K562 (cell line): Measurements from ENCODE around the gene IRF2BP1. TPM values are rescaled to one million over a fixed set of nuclear protein-coding genes. Genes with fewer than 3 reads are reported as not detected.

Experiments used
- ELK3 ChIP-seq: fragments of 450-650 bp; formaldehyde crosslinking; IDR thresholded peaks from 2 replicates; pipeline ENCODE4 v1.4.0; 2020; ENCODE audit warnings: mild to moderate bottlenecking
- GTF2F1 ChIP-seq: IDR thresholded peaks from 2 replicates; pipeline ENCODE4 v1.6.1; 2011; ENCODE audit warnings: low read depth, low read length, improper control_type of control experiment
- HSF4 ChIP-seq: fragments of 250-450 bp; sonication (Bioruptor Pico); IDR thresholded peaks from 2 replicates; pipeline ENCODE4 v2.1.2; 2022; ENCODE audit warnings: mild to moderate bottlenecking, moderate library complexity, borderline replicate concordance
- MBD1 ChIP-seq: fragments of 250-450 bp; sonication (Bioruptor Pico); IDR thresholded peaks from 2 replicates; pipeline ENCODE4 v1.8.0; 2022; ENCODE audit warnings: inconsistent platforms
- MNT ChIP-seq, 2 experiments: fragments of 450-650 bp; conservative IDR thresholded peaks; 2 replicates each; pipeline ENCODE4 v1.6.1; 2017; ENCODE audit warnings: mild to moderate bottlenecking in 2 of 2, moderate library complexity in 2 of 2
- MYBL2 ChIP-seq, 2 experiments: fragments of 450-650 bp in 1 of 2; sonication (generic) in 1 of 2; formaldehyde crosslinking in 1 of 2; IDR thresholded peaks; 2 replicates each; pipeline versions ENCODE4 v1.6.1 to v1.8.1; 2017 to 2022; ENCODE audit warnings: borderline replicate concordance in 1 of 2, inconsistent platforms in 1 of 2, low read depth in 1 of 2, mild to moderate bottlenecking in 1 of 2, missing genetic modification reagents in 1 of 2, moderate library complexity in 1 of 2
- PATZ1 ChIP-seq: fragments of 250-450 bp; sonication (Bioruptor Pico); IDR thresholded peaks from 2 replicates; pipeline ENCODE4 v1.5.0; 2020; ENCODE audit warnings: mild to moderate bottlenecking, borderline replicate concordance
- PHTF2 ChIP-seq: fragments of 250-450 bp; sonication (Bioruptor Pico); IDR thresholded peaks from 2 replicates; pipeline ENCODE4 v1.5.0; 2021; ENCODE audit warnings: mild to moderate bottlenecking
- TAF9B ChIP-seq: fragments of 450-650 bp; IDR thresholded peaks from 2 replicates; pipeline ENCODE4 v1.6.1; 2018; ENCODE audit warnings: mild to moderate bottlenecking; ENCODE audit not compliant: partially characterized antibody
- THAP7 ChIP-seq: fragments of 250-450 bp; sonication (Bioruptor Pico); IDR thresholded peaks from 2 replicates; pipeline ENCODE4 v1.5.0; 2021
- USF2 ChIP-seq: sonication (generic); formaldehyde crosslinking; IDR thresholded peaks from 2 replicates; pipeline ENCODE4 v1.5.0; 2020; ENCODE audit warnings: missing genetic modification reagents
- ZBTB26 ChIP-seq: fragments of 450-650 bp; formaldehyde crosslinking; IDR thresholded peaks from 2 replicates; pipeline ENCODE4 v1.4.0; 2022; ENCODE audit warnings: missing genetic modification characterization
- polyA plus RNA-seq, 8 experiments: library from polyadenylated mRNA; depleted of rRNA in 4 of 8; stranded (reverse) in 5 of 8; unstranded in 3 of 8; fragments of >200 nt; fragmentation: Nextera tagmentation in 2 of 8; fragmentation: Illumina TruSeq in 1 of 8; extraction: Ambion mirVana in 2 of 8; extraction: Trizol in 1 of 8; gene quantifications; 2 replicates each; pipeline versions ENCODE4 v1.2.1 to v1.2.3, GENCODE V29; 2011 to 2014; ENCODE audit warnings: inconsistent platforms in 1 of 8, missing spikeins in 1 of 8
- total RNA-seq, 7 experiments: library from RNA; depleted of rRNA in 6 of 7; stranded (reverse); fragments of >200 nt in 6 of 7; fragmentation: Illumina TruSeq in 2 of 7; extraction: Trizol in 2 of 7; gene quantifications; 2 replicates each; pipeline versions ENCODE4 v1.2.1 to v1.2.3, GENCODE V29; 2011 to 2021; ENCODE audit warnings: low replicate concordance in 1 of 7

IRF2BP1 gene
- total and polyA plus RNA-seq, 9 of the 15 experiments (the other 6 are each of a cell fraction or from before 2014, with no cell fraction given), result 0.61 to 35.9 (median 3.5) TPM

- TF ChIP-seq MNT (conservative IDR thresholded peaks at IDR 0.05), result peak in 1 of 2 experiments; percentile 23; a peak in 1 of 4 replicates
- no peak for TF ChIP-seq MYBL2 (IDR thresholded peaks at IDR 0.05; ENCODE audit: low read depth)
- TF ChIP-seq MYBL2 (CRISPR knock-in tag; IDR thresholded peaks at IDR 0.05; ENCODE audit: borderline replicate concordance), result no peak
- TF ChIP-seq THAP7 (CRISPR knock-in tag), result no peak
- TF ChIP-seq PHTF2 (CRISPR knock-in tag), result no peak
- no peak for TF ChIP-seq GTF2F1
- TF ChIP-seq TAF9B, result no peak
- TF ChIP-seq MBD1 (CRISPR knock-in tag), result no peak
- TF ChIP-seq USF2, result no peak
- TF ChIP-seq PATZ1 (CRISPR knock-in tag), result no peak
- no peak for TF ChIP-seq ZBTB26 (CRISPR knock-in tag)
- TF ChIP-seq HSF4 (CRISPR knock-in tag), result no peak
- no peak for TF ChIP-seq ELK3
Observed at GRCh38 chr19:45902651-45903625, 17.0 kb upstream of the IRF2BP1 start (continued).
